HCT116 (cell line): ENCODE measurements around the gene YIF1B.

Experiments used
- CEBPB ChIP-seq: IDR thresholded peaks from 2 replicates; pipeline ENCODE4 v1.6.1; 2012; ENCODE audit warnings: low read depth
- EZH2 ChIP-seq: fragments of 200-600 bp; sonication (generic); IDR thresholded peaks from 2 replicates; pipeline ENCODE4 v1.6.1; 2017; ENCODE audit warnings: antibody characterized with exemption, mixed run types
- JUND ChIP-seq: IDR thresholded peaks from 2 replicates; pipeline ENCODE4 v1.6.1; 2012
- POLR2A ChIP-seq: IDR thresholded peaks from 2 replicates; pipeline ENCODE4 v1.7.0; 2011; ENCODE audit warnings: borderline replicate concordance; ENCODE audit not compliant: insufficient read depth, insufficient read length; ENCODE audit errors: extremely low read depth
- POLR2AphosphoS5 ChIP-seq: IDR thresholded peaks from 2 replicates; pipeline ENCODE4 v1.6.1; 2011; ENCODE audit warnings: mild to moderate bottlenecking, low read depth, low read length, moderate library complexity
- RAD21 ChIP-seq: IDR thresholded peaks from 2 replicates; pipeline ENCODE4 v1.6.1; 2012; ENCODE audit warnings: low read depth, mild to moderate bottlenecking
- REST ChIP-seq: IDR thresholded peaks from 2 replicates; pipeline ENCODE4 v1.6.1; 2012; ENCODE audit warnings: low read depth
- SIN3A ChIP-seq: IDR thresholded peaks from 2 replicates; pipeline ENCODE4 v1.6.1; 2012; ENCODE audit warnings: low read depth
- TCF7L2 ChIP-seq: IDR thresholded peaks from 2 replicates; pipeline ENCODE4 v1.7.0; 2011; ENCODE audit warnings: borderline replicate concordance, inconsistent platforms; ENCODE audit not compliant: insufficient read depth, insufficient read length; ENCODE audit errors: extremely low read depth
- ZBTB33 ChIP-seq: IDR thresholded peaks from 2 replicates; pipeline ENCODE4 v1.6.1; 2011; ENCODE audit warnings: mild to moderate bottlenecking, low read length, moderate library complexity; ENCODE audit not compliant: insufficient replicate concordance; ENCODE audit errors: extremely low read depth
- ZFX ChIP-seq: fragments of 450-650 bp; IDR thresholded peaks from 2 replicates; pipeline ENCODE4 v1.6.1; 2017
- ZNF274 ChIP-seq: fragments of 200-500 bp; sonication (Bioruptor generic); IDR thresholded peaks from 2 replicates; pipeline ENCODE4 v1.6.1; 2014; ENCODE audit warnings: mild to moderate bottlenecking, low read depth, low read length, inconsistent platforms
- TF ChIP-seq, protein P1 (sequence below), 3 experiments: fragments of 200-600 bp in 1 of 3; sonication (generic) in 1 of 3; IDR thresholded peaks in 2 of 3; conservative IDR thresholded peaks in 1 of 3; 2 replicates each; pipeline ENCODE4 v1.5.1; 2012 to 2017; ENCODE audit warnings: low read depth in 2 of 3, low read length in 2 of 3, antibody characterized with exemption in 1 of 3, borderline replicate concordance in 1 of 3, control low read depth in 1 of 3, mild to moderate bottlenecking in 1 of 3, mixed read lengths in 1 of 3, mixed run types in 1 of 3, moderate library complexity in 1 of 3; ENCODE audit not compliant: insufficient read depth in 1 of 3
- TF ChIP-seq, protein P2 (sequence below): IDR thresholded peaks from 2 replicates; pipeline ENCODE4 v1.6.1; 2012

DNA sequence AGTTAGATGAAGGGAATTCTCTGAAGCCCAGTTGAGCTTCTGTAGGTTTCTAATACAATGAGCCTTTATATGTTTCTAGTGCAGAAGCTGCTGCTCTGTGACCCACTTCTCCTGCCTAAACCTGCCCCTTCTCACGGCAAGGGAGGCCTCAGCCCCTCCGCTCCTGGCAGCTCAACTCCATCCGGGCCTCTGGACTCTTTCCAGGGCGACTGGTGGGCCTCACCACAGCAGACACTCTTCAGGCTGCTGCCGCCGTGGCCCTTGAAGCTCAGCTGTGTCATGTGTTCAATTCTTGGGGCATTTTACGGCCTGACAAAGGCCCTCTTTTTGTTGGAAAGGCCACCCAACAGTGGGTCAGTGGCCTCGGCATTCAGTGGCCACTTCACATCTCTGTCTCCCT is 21.7 kb downstream of the YIF1B start:
- TF ChIP-seq, protein P1, sequence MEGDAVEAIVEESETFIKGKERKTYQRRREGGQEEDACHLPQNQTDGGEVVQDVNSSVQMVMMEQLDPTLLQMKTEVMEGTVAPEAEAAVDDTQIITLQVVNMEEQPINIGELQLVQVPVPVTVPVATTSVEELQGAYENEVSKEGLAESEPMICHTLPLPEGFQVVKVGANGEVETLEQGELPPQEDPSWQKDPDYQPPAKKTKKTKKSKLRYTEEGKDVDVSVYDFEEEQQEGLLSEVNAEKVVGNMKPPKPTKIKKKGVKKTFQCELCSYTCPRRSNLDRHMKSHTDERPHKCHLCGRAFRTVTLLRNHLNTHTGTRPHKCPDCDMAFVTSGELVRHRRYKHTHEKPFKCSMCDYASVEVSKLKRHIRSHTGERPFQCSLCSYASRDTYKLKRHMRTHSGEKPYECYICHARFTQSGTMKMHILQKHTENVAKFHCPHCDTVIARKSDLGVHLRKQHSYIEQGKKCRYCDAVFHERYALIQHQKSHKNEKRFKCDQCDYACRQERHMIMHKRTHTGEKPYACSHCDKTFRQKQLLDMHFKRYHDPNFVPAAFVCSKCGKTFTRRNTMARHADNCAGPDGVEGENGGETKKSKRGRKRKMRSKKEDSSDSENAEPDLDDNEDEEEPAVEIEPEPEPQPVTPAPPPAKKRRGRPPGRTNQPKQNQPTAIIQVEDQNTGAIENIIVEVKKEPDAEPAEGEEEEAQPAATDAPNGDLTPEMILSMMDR (IDR thresholded peaks at IDR 0.05 in 2 of 3, conservative IDR thresholded peaks at IDR 0.05 in 1 of 3; ENCODE audit: borderline replicate concordance in 1 of 3, insufficient read depth in 1 of 3, low read depth in 2 of 3, low read length in 2 of 3), result no peak
- TF ChIP-seq TCF7L2 (no peak), ZBTB33 (no peak), ZNF274 (no peak), POLR2A (no peak), RAD21 (no peak), POLR2AphosphoS5 (no peak), SIN3A (no peak), REST (no peak), JUND (no peak), ZFX (no peak), EZH2 (no peak), CEBPB (no peak)
- TF ChIP-seq, protein P2, sequence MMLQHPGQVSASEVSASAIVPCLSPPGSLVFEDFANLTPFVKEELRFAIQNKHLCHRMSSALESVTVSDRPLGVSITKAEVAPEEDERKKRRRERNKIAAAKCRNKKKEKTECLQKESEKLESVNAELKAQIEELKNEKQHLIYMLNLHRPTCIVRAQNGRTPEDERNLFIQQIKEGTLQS, result no peak
